Renal cortex interstitium (tissue), 11 donors: ENCODE results near the gene C9orf153. TPM values are rescaled to one million over a fixed set of nuclear protein-coding genes. Genes with fewer than 3 reads are reported as not detected.

Source experiments
- DNase-seq, 11 donors: peaks; one replicate each; pipeline ENCODE4 v3.0.0-alpha.2; 2013; ENCODE audit warnings: low read depth in 9 of 11, low spot score in 4 of 11; ENCODE audit errors: extremely low read depth in 1 of 11
- polyA plus RNA-seq, 3 donors: library from polyadenylated mRNA; unstranded; fragments of 120-200 nt; gene quantifications; one replicate each; pipeline ENCODE4 v1.2.1, GENCODE V29; 2013; ENCODE audit not compliant: insufficient read length in 3 of 3

The C9orf153 gene
- polyA plus RNA-seq, 3 donors: 0.06 to 0.22 (median 0.12) TPM

GRCh38 chr9:86275962-86276361, 16.5 kb upstream of the C9orf153 start:
- no peak for DNase-seq

- DNase-seq: no peak
These were observed 15.6 kb upstream of the C9orf153 start for GRCh38 chr9:86274821-86275643.

DNA sequence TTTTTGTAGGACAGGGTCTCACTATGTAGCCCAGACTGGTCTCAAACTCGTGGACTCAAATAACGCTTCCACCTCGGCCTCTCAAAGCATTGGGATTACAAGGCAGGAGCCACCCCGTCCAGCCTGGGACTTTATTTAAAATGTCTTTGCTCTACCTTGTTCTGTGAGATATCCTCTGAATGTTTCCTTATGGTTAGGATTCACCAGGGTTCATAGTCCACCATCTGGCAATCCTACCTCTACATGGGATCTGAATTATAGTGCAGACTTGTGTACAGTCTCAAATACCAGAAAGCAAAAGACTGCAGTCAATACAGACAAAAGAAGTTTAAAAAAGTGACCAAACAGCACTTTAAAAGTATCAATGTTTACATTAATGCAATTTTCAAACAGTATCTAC, 12.8 kb upstream of the C9orf153 start:
- DNase-seq: no peak

- no peak for DNase-seq
These were observed 4.4 kb upstream of the C9orf153 start for GRCh38 chr9:86263876-86264275.

- no peak for DNase-seq
These were observed 3.0 kb upstream of the C9orf153 start for GRCh38 chr9:86262492-86262891.

- no peak for DNase-seq
These were observed 2.1 kb downstream of the C9orf153 start for GRCh38 chr9:86257391-86257790.

DNA sequence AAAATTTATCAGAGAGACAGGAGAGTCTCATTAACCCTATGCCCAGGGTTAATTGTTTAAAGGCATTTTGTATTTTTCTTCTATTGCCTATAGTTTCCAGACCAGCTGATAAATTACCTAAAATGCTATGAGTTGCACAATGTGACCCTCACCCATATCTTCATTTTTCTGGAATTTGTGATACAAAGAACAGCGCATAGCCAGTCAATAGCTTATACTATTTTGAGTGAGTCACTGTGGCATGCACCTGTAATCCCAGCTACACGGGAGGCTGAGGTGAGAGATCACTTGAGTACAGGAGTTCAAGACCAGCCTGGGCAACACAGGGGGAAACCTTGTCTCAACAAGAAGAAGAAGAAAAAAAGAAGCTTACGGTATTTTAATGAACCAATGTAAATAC, 2.8 kb downstream of the C9orf153 start:
- DNase-seq: no peak

DNA sequence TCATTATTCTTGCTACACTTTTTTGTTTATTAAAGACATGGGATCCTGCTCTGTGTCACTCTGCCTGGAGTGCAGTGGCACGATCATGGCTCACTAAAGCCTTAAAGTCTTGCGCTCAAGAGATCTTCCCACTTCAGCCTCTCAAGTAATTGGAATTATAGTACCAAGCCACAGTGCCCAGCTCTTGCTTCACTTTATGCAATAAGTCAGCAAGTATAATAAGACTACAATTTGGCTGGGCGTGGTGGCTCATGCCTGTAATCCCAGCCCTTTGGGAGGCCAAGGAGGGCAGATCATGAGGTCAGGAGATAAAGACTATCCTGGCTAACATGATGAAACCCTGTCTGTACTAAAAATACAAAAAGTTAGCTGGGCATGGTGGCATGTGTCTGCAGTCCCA, 5.9 kb downstream of the C9orf153 start:
- no peak for DNase-seq

DNA sequence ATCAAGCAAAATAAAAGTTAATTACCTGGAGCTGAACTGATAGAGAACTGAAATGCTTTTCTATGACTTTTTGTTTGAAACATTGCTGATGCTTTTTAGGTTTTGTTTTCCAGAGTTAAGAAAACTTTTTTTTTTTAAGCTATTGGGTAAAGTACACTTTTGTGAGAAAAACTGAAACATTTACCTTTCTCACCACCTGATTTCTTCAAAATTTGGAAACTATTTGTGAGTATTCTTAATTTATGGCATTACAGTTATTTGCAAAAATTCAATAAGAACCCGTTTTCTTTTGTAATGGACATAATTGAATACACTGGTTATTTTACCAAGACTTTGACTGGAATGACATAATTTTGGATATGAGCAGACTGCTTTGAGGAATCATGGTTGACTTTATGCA, 6.6 kb downstream of the C9orf153 start:
- no peak for DNase-seq

DNA sequence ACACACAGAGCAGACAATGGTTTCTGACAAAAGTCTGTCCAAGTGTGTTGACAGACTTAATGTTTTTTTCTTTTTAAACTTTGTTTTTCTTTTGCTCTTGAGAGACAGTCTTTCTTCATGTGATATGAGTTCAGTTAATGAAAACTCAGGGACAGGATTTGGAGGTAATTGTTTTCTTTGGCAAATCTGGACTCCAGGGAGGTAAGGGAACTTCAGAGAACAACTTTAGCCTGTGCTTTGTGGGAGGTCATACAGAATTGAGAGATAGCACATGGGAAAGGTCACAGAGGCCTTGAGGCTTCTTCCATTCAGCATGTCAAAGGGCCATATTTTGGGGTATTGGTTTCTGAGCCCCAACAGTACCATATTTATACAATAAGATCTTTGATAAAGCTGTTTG, 9.3 kb downstream of the C9orf153 start:
- DNase-seq: no peak

- no peak for DNase-seq
These were observed 10.7 kb downstream of the C9orf153 start for GRCh38 chr9:86248746-86249145.

DNA sequence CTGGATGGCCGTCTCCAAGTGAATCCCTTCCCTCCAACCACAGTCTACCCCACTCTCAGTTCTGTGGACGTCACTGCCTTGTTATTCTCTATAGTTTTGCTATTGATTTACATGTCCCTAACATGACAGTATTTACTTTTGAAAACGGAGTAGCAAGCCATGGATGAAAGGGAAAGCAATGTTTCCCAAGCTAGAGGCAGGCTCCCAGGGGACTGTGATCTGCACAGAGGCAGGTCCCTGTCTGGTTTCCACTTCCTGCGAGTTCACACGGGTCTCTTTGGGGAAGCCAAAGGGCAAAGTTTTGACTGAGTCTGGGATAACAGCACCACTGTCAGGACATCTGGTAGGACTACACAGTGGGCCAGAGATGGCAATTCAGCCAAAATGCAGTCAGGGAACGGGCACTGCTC, 12.7 kb downstream of the C9orf153 start:
- no peak for DNase-seq

- no peak for DNase-seq
These were observed 17.4 kb downstream of the C9orf153 start for GRCh38 chr9:86242071-86242470.

- no peak for DNase-seq
These were observed 18.2 kb downstream of the C9orf153 start for GRCh38 chr9:86241216-86241615.

DNA sequence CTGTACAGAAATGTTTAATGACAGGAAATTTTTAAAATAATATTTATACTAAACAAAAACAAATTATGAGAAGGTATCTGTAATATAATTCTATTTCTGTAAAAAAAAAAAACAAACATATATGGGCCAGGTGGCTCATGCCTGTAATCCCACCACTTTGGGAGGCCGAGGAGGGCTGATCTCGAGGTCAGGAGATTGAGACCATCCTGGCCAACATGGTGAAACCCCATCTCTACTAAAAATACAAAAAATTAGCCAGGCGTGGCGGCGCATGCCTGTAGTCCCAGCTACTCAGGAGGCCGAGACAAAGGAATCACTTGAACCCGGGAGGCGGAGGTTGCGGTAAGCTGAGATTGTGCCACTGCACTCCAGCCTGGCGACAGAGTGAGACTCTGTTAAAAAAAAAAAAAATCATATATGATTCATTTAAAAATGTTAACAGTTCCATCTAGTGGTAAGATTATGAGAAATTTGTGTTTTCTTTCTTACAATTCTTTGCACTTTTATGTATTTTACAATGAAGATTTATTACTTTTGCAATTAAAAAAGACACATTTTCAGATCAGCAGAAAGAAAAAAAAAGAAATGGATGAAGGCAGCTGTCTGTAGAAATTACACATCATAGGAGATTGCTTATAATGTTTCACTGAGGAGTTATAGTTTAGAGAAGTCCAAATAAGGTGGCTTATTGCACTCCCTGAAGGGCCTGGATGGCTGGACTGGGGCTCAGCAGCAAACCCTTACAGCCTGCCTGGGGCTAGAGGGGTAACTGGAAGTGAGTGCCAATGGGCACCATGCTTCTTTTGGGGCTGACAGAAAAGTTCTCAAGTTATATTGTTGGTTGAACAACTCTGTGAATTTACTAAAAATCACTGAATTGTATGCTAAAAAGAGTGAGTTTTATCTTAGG, 20.3 kb downstream of the C9orf153 start:
- DNase-seq: peak in 3 of 11 donors; percentile 8 to 10 (median 9)

DNA sequence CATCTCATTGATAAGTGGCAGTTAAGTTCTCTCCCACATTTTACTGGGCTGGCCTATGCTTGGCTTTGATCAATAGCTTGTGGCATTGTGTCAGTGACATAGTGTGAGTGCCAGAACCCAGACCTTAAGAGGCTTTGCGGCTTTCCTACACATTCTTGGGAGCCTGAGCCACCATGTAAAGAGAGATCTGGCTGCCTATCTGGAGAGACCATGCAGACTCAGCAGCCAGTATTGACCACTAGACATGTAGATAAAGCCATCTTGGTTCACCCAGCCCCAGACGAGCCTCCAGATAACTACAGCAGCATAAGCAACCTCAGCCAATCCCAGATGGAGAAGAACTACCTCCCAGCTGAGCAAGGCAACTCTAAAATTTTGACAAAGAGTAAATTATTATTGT, 28.6 kb downstream of the C9orf153 start:
- DNase-seq: no peak

- DNase-seq: no peak
These were observed 36.8 kb downstream of the C9orf153 start for GRCh38 chr9:86222667-86223066.

DNA sequence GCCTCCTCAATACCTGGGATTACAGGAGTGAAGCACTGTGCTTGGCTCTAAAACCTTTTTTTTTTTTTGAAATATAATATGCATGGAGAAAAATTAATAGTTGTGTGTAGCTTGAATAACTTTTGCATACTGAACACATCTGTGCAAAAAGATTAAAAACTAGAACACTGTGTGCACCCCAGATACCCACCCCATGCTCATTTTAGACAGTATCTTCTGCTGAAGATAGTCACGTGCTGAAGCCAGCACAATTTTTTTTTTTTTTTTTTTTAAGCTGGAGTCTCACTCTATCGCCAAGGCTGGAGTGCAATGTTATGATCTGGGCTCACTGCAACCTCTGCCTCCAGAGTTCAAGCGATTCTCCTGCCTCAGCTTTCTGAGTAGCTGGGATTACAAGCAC, 39.9 kb downstream of the C9orf153 start:
- DNase-seq: no peak

DNA sequence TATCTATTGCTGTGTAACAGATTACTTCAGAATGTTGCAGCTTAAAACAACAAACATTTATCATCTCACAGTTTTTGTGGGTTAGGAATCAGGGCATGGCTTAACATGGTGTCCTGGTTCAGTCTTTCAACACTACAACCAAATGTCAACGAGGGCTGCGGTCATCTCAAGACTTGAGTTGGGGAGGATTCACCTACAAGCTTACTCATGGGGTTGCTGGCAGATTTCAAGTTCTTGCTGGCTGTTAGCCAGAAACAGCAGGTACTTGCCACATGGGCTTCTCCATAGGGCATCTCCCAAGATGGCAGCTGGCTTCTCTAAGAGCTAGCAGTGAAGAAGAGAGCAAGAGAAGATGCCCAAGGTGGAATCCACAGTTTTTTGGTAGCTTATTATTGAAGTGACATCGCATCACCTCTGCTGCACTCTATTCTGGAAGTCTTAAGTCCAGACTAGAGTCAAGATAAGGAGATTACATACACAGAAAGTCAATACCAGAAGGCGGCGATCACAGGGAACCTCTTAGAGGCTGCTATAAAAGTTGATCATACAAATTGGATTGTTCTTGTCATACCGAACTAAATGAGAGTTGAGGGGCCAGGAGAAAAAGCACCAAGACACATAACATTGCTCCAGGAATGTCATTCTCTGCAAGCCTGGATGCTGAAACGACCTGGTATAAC, 42.2 kb downstream of the C9orf153 start:
- no peak for DNase-seq

GRCh38 chr9:86207193-86207592, 52.3 kb downstream of the C9orf153 start:
- no peak for DNase-seq
